Measurements from ENCODE around the gene EIF5AL1. TPM values are rescaled to one million over a fixed set of nuclear protein-coding genes. Genes with fewer than 3 reads are reported as not detected.
A peak's percentile ranks its signal among the peaks of the same experiment; 100 is the strongest.

EIF5AL1 gene
- total and polyA plus RNA-seq, 9 of the 15 experiments (the other 6 are each of a cell fraction or from before 2014, with no cell fraction given): 0.03 to 3.4 (median 0.53) TPM; not detected in 1

- no peak for ATAC-seq
- no peak overlapping the region for H2AFZ ChIP-seq (ENCODE audit: low read depth, low read length)
- peaks cover 3 to 6% of the 10 kb centered on the region in 2 experiments; a peak in 3 of 5 replicates for H3K4me1 ChIP-seq (replicated peaks in 1 of 2; ENCODE audit: control insufficient read depth in 2 of 2, insufficient read depth in 2 of 2, low read length in 2 of 2)
- BruUV-seq (replicated peaks): no TSS peak
- no peaks in the 10 kb centered on the region for H3K9me3 ChIP-seq (replicated peaks; ENCODE audit: control insufficient read depth, insufficient read depth, low read depth, low read length)
- H3K27me3 ChIP-seq (ENCODE audit: control insufficient read depth in 2 of 2, insufficient read depth in 2 of 2, low read length in 2 of 2): peaks cover 3 to 4% of the 10 kb centered on the region in 2 experiments; a peak in 3 of 5 replicates
- ChIA-PET POLR2A (interaction anchor here (1.3 kb wide), 2 partner anchors 11 to 15 kb away, joined by 3 to 5 read pairs; no protein-coding TSS in a partner anchor), CTCF (ENCODE audit: low intra/inter-chr PET ratio) (no interaction called here)
- TF ChIP-seq C11orf30 (IDR thresholded peaks at IDR 0.05; ENCODE audit: low read depth): peak; percentile 27; the same call in 1 of the 2 replicates
- no peak for TF ChIP-seq ZNF140 (CRISPR knock-in tag; IDR thresholded peaks at IDR 0.05)
- TF ChIP-seq ZNF316 (IDR thresholded peaks at IDR 0.05): peak; percentile 53; the same call in 1 of the 2 replicates
- TF ChIP-seq ARID2 (IDR thresholded peaks at IDR 0.05): no peak
- TF ChIP-seq ZNF398 (CRISPR knock-in tag; IDR thresholded peaks at IDR 0.05): no peak
- no peaks in the 10 kb centered on the region for H3K36me3 ChIP-seq (ENCODE audit: control insufficient read depth, insufficient read depth, low read length)
- DNase-seq (ENCODE audit: extremely low read depth in 1 of 4, low spot score in 3 of 4): no peak
- H3K9me1 ChIP-seq (ENCODE audit: control insufficient read depth, insufficient read depth, low read length): no peaks in the 10 kb centered on the region
- FAIRE-seq: no peak
- no peak overlapping the region for H3K9ac ChIP-seq (ENCODE audit: insufficient read depth in 1 of 2, low read depth in 2 of 2, low read length in 2 of 2)
- H3K27ac ChIP-seq (ENCODE audit: extremely low read depth, low read depth, low read length): no peak overlapping the region
- H3K4me3 ChIP-seq: no peak overlapping the region
- no peak overlapping the region for H3K4me2 ChIP-seq (ENCODE audit: insufficient read depth, low read length)
- H4K20me1 ChIP-seq (replicated peaks; ENCODE audit: control insufficient read depth, insufficient read depth, low read length): no peaks in the 10 kb centered on the region
- in situ Hi-C loops (cut with MboI) (no loop called here), intact Hi-C loops (cut with micrococcal nuclease) (no loop called here)
- H3K79me2 ChIP-seq (ENCODE audit: control insufficient read depth, insufficient read depth, low read length): no peaks in the 10 kb centered on the region
Measured at GRCh38 chr10:79476645-79477044, 35.7 kb upstream of the EIF5AL1 start.
